Measurements from ENCODE around the gene AKAP8L.

AKAP8L gene

DNA sequence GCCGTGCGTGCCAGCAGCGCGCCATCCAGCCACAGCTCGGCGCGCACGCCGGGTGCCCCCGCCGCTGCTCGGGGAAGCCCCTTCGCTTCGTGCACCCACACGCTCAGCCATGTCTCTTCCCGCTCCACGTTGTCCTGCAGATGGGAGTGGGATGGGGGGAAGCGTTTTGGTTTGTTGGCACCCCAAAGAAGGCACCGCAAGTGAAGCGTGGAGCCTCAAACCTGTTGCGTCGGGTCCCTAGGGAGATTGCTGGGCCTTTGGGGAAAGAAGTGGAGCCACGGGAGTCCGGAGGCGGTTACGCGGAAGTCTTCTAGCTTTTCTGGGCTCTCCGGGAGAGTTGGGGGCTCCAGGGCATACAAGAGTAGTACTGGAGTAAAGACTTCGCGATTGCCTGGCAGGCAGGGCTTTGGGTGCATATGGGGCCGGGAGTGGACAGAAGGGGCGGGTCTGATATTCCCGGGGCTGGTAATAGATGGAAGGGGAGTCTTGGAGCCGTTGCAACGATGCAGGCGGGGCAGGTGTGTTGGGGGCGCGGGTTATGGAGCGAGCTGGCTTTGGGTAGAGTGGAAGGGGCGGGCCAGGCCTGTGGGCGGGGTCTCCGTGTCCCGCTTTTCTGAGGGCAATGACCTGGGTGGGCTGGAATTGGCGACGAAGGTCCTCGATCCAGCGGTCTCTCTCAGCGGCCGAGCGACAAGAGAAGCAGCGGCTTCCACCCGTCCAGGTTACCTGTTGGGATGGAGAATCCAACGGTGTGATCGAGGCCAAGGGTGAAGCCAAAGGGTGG is 39.1 kb upstream of the AKAP8L start:
- TF ChIP-seq, protein P1, sequence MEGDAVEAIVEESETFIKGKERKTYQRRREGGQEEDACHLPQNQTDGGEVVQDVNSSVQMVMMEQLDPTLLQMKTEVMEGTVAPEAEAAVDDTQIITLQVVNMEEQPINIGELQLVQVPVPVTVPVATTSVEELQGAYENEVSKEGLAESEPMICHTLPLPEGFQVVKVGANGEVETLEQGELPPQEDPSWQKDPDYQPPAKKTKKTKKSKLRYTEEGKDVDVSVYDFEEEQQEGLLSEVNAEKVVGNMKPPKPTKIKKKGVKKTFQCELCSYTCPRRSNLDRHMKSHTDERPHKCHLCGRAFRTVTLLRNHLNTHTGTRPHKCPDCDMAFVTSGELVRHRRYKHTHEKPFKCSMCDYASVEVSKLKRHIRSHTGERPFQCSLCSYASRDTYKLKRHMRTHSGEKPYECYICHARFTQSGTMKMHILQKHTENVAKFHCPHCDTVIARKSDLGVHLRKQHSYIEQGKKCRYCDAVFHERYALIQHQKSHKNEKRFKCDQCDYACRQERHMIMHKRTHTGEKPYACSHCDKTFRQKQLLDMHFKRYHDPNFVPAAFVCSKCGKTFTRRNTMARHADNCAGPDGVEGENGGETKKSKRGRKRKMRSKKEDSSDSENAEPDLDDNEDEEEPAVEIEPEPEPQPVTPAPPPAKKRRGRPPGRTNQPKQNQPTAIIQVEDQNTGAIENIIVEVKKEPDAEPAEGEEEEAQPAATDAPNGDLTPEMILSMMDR (IDR thresholded peaks at IDR 0.05; ENCODE audit: borderline replicate concordance, insufficient read depth, low read depth, low read length) = no peak
- no peak overlapping the region for H3K4me3 ChIP-seq (ENCODE audit: low read depth, low read length)

DNA sequence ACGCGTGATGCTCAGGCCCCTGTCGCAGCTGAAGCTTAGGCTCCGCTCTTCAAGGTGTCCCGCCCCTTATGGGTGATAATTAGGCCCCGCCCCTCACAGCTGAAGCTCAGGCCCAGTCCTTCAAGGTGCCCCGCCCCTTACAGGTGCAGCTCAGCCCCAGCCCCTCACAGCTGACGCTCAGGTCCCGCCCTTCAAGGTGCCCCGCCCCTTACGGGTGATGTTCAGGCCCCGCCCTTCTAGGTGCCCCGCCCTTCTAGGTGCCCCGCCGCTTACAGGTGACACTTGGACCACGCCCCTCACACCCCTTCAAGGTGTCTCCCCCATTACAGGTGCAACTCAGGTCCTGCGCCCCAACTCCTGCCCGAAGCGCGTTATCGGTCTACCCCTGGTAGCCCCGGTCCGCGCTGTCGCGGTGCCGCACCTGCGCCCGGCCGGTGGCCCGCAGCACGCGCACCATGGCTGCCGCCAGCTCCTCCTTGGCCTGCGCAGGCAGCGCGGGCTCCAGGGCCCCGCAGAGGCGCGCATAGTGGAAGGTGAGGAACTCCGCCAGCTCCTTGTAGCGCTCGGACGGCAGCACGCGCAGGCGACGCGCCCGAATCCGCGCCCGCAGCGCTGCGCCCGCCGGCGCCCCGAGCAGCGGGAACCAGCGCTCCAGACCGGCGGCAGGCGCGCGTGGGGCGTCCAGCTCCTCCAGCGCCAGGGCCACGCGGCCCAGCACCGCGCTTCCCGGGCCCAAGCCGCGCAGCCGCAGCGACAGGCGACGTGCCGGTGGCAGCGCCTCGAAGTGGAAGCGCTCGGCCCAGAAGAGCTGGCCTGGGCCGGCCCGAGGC is 38.3 kb upstream of the AKAP8L start:
- no peak overlapping the region for H3K4me3 ChIP-seq (ENCODE audit: low read depth, low read length)
- TF ChIP-seq, protein P1 (IDR thresholded peaks at IDR 0.05; ENCODE audit: borderline replicate concordance, insufficient read depth, low read depth, low read length) = no peak

DNA sequence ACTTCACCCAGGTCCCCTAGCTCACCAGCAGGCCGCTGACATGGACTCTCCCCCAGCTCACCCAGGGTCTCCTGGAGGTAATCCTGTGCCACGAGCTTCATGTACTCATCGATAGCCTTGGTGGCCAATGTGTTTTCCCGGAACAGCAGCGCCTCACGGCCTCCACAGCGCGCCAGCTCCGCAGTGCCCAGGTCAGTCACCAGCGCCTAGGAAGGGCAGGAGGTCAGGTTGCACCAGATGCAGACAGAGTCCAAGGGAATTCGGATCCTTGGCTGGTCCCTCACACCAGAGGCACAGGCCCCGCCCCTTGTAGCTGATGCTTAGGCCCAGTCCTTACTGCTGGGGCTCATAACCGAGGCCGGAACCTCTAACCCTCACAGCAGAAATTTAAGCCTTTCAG is 37.7 kb upstream of the AKAP8L start:
- TF ChIP-seq, protein P1 (IDR thresholded peaks at IDR 0.05; ENCODE audit: borderline replicate concordance, insufficient read depth, low read depth, low read length) = no peak
- H3K4me3 ChIP-seq (ENCODE audit: low read depth, low read length) = no peak overlapping the region

DNA sequence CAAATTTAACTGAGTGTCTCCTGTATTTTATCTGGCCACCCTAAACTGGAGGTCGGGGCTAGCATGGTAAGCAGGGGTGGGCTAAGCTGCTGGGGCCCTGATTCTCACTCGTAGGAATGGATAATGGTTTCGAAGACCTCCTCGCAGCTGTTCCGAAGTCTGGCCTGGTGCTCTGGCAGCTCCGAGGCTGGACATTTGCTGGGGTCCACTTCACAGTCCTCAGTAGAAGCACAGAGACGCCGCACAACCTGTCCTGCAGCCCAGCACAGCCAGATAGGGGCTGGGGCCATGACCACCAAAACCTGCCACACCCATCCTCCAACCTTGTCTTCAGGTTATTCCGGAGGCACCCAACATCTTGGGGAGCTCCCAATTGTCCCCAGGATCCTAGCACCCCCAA is 37.2 kb upstream of the AKAP8L start:
- no peak overlapping the region for H3K4me3 ChIP-seq (ENCODE audit: low read depth, low read length)
- TF ChIP-seq, protein P1 (IDR thresholded peaks at IDR 0.05; ENCODE audit: borderline replicate concordance, insufficient read depth, low read depth, low read length) = no peak

DNA sequence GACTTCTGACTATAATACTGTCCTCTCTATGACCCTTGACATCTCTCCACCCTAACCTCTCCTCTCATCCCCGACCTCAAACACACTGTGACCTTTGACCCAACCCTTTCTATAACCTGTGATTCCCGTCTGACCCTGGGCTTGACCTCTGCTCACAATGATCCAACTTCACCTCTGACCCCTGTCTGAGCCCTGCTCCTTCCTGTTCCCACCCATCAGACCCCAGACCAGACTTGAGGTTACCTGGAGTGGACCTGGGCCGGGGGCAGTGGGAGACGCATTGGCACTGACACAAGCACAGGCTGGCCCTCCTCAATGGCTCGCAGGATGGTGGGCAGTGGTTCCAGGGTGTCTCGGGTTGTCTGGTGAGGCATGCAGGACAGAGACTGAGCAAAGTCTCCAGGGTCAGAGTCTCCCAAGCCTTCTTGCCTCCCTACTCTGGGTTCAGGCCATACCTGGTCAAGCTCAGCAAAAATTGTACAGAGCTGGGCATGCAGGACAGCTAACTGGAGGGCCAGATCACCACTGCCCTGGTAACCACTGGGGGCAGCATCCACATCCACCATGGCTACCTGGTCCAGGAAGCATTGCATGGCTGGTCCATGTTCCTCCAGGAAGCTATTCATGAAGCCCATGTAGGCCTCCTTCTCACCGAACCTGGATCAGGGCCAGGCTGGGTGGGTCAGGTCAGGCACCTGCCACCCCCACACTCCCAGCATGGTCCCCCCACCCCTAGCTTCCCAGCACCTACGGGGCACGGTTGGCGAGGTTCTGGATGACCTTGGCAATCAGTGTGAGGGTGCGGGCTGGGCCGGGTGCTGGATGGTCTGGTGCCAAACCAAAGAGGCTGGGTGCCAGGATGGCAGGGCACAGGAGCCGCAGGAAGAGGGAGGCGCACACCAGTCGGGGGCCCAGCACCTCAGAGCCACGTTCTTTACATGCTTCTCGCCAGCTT is 35.4 kb upstream of the AKAP8L start:
- H3K4me3 ChIP-seq (ENCODE audit: low read depth, low read length) = no peak overlapping the region
- TF ChIP-seq, protein P1 (IDR thresholded peaks at IDR 0.05; ENCODE audit: borderline replicate concordance, insufficient read depth, low read depth, low read length) = no peak

DNA sequence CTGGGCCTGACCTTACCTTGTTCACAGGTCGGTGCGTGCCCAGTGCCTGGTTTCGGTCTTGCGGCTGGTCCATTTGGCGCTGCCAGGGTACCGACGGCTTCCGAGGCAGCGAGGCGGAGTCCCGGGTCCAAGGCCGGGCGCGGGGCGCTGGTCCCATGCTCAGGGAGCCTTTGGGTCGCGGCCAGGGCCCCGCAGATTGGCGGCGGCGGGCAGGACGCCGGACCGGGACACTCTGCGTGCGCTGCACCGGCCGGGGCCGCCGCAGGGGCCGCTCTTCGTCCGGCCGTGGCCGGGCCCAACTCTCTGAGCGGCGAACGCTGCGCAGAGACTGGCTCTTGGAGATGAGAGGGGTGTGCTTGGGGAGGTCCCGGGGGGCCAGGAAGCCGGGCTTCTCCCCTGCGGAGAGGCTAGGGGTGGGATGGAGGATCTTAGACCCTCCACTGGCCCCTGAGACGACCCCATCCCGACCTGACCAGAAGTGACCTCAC is 34.3 kb upstream of the AKAP8L start:
- H3K4me3 ChIP-seq (ENCODE audit: low read depth, low read length) = no peak overlapping the region
- TF ChIP-seq, protein P1 (IDR thresholded peaks at IDR 0.05; ENCODE audit: borderline replicate concordance, insufficient read depth, low read depth, low read length) = no peak
